ENCODE data around the gene HS6ST3. TPM values are rescaled to one million over a fixed set of nuclear protein-coding genes. Genes with fewer than 3 reads are reported as not detected.
"Not testable (repeated sequence)": the region's sequence is repeated elsewhere in the genome, so short reads cannot be mapped to it uniquely, and the experiment has no call there.

Gene HS6ST3
- total RNA-seq, 1 donor from 2014 or later = under 0.01 TPM

DNA sequence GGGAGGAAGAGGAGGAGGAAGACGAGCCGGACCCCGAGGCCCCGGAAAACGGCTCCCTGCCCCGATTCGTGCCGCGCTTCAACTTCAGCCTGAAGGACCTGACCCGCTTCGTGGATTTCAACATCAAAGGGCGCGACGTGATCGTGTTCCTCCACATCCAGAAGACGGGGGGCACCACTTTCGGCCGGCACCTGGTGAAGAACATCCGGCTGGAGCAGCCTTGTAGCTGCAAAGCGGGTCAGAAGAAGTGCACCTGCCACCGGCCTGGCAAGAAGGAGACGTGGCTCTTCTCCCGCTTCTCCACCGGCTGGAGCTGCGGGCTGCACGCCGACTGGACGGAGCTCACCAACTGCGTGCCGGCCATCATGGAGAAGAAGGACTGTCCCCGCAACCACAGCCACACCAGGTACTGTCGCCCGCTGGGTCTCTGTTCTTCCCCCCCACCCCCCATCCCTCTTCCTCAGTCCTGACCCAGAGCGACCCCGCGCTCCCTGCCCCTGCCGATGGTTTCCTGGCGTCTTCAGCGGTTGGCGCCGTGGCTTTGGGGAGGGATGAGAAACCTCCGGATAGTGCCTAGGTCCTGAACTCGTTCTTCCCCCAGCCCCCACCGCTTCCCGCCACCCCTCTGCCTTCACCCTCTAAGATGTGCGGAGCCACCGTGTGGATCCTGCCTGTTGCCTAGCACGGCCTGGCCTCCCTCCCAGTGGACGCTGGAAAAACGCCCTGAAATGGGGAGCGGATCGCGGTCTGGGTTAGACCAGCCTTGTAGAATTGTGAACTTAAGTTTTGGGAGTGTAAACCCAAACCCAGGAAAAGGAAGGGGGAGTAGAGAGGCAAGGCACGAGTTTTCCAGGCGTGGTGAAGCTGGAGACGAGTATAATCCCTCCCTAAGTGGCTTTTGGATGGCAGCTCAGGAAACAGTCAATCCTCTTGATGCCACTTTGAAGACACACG lies 1.5 kb downstream of the HS6ST3 start:
- DNase-seq (ENCODE audit: low read depth) = no peak

DNA sequence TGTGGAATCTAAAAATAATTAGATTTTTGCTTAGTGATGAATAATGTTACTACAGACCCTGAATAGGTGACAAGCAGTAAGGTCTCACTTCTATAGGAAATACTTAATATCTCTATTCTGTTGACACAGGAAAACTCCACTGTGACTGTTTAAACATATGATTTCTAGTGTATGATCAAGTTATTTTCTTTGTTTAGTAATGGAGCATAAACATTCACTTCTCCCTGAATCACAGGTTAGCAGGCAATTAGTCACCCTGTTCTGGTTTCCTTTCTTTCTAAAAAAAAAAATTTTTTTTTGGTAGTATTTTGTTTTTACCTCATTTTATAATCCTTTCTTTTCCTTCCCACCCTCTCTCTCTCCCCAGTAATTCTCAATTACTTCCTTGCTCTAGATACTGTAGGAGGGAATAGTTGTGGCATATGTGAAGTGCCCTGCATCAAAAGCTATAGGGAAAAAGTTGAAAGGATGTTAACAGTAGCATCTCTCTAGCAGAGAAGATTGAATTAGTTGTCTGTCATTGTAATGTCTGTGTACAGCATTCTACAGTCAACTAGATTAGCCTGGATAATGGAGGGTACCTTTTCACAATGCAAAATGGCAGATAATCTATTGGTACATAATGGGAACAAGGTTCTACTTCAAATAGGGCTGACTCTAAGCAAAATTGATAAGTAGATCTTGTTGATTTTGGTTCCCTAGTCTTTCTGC lies 3.5 kb downstream of the HS6ST3 start:
- peak; percentile 2 for DNase-seq (ENCODE audit: low read depth)

DNA sequence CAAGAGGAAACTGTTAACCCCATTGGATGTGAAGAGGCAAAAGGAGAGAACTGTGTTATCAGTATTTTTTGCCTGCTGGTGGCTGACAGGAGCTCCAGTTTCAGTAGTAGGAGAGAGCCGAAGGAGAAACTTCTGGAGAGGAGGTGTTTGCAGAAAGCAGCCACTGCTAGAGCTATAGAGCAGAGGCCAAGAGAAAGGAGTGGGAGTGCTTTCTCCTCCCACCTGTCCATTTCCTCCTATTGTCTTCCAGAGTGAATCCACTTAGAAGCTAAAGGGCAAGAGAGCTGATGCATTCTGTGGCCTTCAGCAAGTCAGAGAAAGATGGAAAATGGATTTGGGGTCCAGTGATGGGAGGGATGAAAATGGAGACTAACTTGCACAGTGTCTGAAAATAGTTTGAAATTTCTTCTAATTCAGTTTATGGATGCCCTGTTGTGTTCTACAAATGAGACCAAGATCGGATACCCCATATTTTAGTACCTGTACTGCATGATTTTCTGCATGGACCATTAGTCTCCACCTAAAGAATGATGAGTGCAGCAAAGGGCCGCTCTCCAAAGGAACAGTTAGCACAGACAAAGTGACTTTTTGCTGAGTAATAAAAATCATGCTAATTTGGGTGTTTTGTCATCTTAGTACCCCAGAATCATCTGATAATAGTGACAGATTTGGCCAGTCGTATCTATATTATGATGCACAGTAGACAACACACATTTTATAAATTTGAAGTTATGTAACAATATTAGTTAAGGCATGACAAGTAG lies 10.7 kb downstream of the HS6ST3 start:
- DNase-seq (ENCODE audit: low read depth) = no peak

DNA sequence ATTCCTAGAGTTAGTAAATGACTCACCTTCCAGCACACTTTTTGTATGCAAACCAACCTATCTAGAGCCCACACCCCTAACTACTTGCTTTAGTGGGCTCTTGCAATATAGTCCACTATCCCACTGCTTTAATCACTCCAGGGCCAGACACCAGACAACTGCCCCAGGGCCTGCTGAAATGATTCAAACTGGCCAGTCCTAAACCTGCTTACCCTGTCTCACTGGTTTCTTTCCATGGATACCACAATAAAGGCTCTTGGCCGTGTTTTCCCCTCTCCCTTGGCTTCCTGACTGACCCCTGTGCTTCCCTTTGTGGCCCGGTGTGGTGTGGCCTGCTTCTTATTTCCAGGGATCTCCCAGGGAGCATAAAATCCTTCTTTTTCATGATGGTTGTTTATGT lies 14.6 kb downstream of the HS6ST3 start:
- no peak for DNase-seq (ENCODE audit: low read depth)

DNA sequence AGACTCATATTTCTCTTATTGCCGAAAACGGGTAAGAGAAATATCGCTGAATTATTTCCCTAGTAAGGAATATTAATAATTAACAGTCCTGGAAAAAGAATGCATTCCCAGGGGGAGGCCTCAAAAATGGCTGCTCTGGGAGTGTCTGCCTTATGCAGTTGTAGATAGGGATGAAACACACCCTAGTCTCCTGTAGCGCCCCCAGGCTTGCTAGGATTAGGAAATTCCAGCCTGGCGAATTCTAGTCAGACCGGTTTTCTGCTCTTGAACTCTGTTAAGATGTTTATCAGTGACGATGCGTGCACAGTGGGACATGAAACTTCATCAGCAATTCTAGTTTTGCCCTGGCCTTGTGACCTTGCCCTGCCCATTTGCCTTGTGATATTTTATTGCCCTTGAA lies 18.2 kb downstream of the HS6ST3 start:
- DNase-seq (ENCODE audit: low read depth) = not testable (repeated sequence)

DNA sequence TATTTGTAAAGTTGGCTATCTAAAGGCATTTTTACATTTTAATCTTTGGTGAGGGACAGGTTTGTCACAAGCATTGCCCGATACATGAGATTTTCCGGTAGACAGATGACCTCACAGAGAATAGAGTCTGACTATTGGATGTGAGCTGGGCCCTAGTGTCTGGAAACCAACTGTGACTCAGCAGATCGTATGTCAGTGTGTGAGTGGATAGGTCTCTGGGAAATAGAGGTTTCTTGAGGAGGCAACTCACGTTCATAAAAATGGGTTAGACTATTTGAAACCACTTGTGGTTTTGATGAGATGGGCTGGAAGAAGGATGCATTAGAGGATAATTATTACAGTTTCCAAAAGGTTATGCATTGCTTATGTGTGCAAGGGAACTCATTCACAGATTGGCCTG lies 19.2 kb downstream of the HS6ST3 start:
- no peak for DNase-seq (ENCODE audit: low read depth)

DNA sequence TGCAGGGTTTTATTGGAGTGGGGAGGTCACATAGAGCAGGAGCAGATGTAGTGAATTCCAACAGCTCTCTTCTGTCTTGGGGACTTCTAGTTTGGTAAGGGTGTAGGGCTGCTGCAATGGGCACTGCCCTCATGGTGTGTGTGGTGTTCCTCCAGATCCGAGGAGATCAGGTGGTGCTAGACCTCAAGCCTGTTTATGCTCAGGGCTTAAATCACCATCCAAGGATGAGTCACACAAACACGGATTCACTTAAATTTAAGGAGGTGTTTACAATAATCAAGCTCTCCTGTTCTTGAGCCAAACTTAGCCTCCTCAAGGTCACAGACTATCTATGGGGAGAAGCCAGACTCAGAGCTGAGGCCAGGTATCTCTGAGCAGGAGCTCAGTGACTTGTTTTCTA lies 23.0 kb downstream of the HS6ST3 start:
- peak; percentile 1 for DNase-seq (ENCODE audit: low read depth)

- not testable (repeated sequence) for DNase-seq (ENCODE audit: low read depth)
Measured at GRCh38 chr13:96115368-96115767, 25.5 kb downstream of the HS6ST3 start.

DNA sequence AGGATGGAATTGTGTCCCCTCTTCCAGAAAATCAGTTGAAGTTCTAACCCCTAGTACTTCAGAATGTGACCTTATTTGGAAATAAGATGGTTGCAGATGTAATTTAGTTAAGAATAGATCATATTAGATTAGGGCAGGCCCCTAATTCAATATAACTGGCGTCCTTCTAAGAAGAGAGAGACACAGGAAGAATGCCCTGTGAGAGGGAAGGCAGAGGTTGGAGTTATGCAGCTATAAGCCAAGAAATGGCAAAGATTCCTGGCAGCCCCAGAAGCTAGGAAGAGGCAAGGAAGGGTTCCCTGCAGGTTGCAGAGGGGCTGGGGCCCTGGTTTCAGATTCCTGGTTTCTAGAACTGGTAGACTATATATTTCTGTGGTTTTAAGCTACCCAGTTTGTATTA lies 30.0 kb downstream of the HS6ST3 start:
- DNase-seq (ENCODE audit: low read depth) = no peak

GRCh38 chr13:96130818-96131340 lies 41.0 kb downstream of the HS6ST3 start:
- no peak for DNase-seq (ENCODE audit: low read depth)

- DNase-seq (ENCODE audit: low read depth) = peak; percentile 57
Measured at GRCh38 chr13:96141032-96141431, 51.1 kb downstream of the HS6ST3 start.

- DNase-seq (ENCODE audit: low read depth) = no peak
Measured at GRCh38 chr13:96159725-96160124, 69.8 kb downstream of the HS6ST3 start.

GRCh38 chr13:96161141-96161540 lies 71.2 kb downstream of the HS6ST3 start:
- DNase-seq (ENCODE audit: low read depth) = no peak

GRCh38 chr13:96165840-96166239 lies 75.9 kb downstream of the HS6ST3 start:
- DNase-seq (ENCODE audit: low read depth) = no peak

DNA sequence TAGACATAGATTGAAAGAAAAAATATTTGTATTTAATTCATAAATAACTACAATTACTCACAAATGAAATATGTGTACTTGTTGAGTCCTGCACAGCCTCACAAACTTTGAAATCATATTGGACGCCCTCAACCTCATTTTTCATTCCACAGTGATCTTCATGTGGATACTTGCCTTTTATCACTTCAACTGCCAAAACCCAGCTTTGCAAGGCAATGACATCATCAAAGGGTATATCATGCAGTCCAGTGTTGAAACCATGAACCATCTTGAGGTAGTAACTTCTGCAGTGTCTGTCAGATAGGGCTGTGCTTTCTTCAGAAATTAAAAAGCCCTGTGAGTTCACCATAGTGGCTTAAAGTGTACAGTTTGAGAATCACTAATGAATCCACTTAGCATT lies 82.2 kb downstream of the HS6ST3 start:
- DNase-seq (ENCODE audit: low read depth) = no peak

DNA sequence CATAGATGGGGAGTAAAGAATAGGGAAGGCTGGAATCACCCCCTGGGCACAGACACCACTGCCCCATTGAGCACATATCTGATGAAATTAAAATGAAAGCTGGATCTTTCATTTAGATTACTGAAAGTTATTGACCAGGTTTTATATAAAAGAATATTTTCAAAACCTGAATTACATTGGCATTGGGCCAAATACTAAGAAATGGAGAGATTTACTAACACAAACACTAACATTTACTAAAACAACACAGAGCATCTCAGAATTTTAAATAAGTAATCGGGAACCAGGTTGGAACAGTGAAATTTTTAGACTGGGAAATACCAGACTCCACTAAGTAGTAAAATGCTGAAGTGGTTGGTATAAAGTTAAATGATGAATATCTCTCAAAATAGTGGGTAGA lies 88.9 kb downstream of the HS6ST3 start:
- no peak for DNase-seq (ENCODE audit: low read depth)

DNA sequence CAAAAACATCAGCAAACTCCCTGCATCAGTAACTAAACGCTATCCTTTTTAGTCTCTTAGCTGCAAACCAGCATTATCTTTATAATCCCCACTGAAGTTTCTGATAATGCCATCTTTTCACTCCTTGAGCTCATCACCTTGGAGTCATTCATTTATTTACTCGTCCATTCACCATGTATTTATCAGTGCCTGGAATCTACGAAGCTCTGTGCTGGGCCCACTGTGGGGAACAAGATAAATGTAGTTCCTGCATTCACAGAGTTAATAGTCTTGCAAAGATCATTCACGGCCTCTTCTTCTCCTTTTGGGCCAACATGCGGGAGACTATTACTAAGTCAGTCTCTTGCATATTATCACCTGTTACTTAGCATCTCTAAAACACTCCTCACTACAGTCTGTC lies 89.4 kb downstream of the HS6ST3 start:
- no peak for DNase-seq (ENCODE audit: low read depth)

- DNase-seq (ENCODE audit: low read depth) = no peak
Measured at GRCh38 chr13:96181911-96182310, 92.0 kb downstream of the HS6ST3 start.

- DNase-seq (ENCODE audit: low read depth) = no peak
Measured at GRCh38 chr13:96185818-96186217, 95.9 kb downstream of the HS6ST3 start.

- DNase-seq (ENCODE audit: low read depth) = no peak
Measured at GRCh38 chr13:96191367-96191766, 101.5 kb downstream of the HS6ST3 start.

- no peak for DNase-seq (ENCODE audit: low read depth)
Measured at GRCh38 chr13:96193728-96194310, 103.9 kb downstream of the HS6ST3 start.

DNA sequence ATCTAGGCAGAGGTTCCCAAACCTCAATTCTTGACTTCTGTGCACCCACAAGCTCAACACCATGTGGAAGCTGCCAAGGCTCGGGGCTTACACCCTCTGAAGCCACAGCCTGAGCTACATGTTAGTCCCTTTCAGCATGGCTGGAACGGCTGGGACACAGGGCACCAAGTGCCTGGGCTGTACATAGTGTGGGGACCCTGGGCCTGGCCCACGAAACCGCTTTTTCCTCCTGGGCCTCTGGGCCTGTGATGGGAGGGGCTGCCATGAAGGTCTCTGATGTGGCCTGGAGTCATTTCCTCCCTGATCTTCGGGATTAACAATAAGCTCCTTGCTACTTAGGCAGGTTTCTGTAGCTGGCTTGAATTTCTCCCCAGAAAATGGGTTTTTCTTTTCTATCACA lies 108.1 kb downstream of the HS6ST3 start:
- DNase-seq (ENCODE audit: low read depth) = no peak

Measured in renal cortical epithelial cell (primary cell).